GM12872 (cell line): ENCODE measurements around the gene SORCS2.

Experiments
- TF ChIP-seq, protein P1 (sequence below): IDR thresholded peaks from 3 replicates; pipeline ENCODE4 v1.5.1; 2011; ENCODE audit warnings: low read depth, mild to moderate bottlenecking, low read length, moderate library complexity; ENCODE audit not compliant: insufficient read depth

The SORCS2 gene

DNA sequence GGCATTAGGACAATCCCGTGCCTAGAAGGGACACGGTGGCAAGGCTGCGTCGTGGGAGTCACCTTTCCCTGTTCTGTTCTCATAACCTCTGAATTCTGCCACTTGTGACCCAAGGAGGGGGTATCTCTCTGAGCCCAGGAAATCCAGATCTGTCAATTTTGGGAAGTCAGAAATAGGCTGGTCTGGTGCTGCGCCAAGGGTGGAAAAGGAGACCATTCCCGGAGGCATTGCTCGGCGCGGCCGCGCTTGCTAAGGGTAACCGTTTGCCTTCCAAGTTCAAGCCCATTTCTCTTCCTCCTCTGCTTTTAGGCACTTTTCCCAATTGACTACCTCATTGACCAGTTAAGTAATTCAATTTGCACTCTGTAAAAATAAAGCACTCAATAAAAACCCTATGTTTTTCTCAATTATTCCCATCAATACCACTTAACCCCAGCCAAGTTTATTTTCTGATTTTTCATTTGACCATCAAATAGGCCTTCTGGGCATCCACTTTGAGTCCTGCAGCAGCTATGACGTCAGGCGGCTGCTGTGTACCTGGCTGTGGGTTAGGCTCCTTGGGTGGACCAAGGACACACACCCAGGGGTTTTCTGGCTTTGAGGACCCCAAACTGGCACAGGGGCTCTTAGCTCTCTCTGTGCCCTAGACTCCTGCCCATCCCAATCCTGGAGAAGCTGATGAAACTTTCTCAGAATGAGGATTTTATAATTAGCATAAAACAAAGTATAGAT is 12.5 kb downstream of the SORCS2 start:
- TF ChIP-seq, protein P1, sequence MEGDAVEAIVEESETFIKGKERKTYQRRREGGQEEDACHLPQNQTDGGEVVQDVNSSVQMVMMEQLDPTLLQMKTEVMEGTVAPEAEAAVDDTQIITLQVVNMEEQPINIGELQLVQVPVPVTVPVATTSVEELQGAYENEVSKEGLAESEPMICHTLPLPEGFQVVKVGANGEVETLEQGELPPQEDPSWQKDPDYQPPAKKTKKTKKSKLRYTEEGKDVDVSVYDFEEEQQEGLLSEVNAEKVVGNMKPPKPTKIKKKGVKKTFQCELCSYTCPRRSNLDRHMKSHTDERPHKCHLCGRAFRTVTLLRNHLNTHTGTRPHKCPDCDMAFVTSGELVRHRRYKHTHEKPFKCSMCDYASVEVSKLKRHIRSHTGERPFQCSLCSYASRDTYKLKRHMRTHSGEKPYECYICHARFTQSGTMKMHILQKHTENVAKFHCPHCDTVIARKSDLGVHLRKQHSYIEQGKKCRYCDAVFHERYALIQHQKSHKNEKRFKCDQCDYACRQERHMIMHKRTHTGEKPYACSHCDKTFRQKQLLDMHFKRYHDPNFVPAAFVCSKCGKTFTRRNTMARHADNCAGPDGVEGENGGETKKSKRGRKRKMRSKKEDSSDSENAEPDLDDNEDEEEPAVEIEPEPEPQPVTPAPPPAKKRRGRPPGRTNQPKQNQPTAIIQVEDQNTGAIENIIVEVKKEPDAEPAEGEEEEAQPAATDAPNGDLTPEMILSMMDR, result no peak

DNA sequence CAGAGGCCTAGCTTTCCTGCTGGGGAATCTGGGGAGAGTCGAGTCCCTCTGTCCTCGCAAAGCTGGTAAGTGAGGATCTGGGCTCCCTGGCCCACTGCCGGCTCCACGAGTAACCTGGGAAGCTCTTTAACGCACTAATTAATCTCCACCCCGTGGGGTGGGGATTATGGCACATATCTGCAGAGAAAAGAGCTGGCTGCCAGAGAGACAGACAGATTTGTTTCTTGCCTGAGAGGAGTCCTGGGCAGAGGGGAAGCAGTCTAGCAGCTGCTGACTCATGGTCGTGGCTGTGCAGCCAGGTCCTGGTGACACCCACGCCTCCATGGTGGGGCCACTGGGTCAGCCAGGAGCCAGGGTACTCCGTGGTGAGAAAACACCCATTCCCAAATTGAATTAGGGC is 14.0 kb downstream of the SORCS2 start:
- TF ChIP-seq, protein P1, result no peak

DNA sequence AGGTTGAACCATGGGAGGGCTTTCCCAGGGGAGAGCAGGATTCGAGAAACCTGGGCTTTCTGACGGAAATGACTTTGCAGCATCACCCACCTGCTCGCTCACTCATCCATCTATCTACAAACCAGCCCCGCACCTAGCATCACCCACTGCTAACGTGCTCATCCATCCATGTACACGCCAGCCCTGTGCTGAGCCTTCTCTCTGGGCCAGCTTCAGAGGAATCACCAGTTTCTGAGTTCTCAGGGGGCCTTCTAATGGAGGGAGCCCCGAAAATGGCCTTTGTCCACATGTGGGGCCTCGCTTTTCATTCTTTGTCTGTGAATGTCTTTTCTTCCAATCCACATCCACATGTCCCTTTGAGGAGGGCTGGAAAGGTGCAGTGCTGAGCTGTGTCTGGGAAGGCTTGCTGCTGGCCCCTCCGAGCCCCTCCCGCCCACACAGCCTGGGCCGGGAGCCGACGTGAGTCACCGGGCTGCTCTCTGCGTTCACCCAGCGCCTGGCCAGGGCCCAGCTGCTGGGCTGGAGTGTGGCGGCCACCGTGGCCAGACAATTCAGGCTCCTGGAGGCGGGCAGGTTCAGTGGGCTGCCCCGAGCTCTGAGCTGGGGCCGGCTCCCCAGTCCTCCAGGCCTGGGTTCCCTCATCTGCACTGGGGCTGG is 14.7 kb downstream of the SORCS2 start:
- TF ChIP-seq, protein P1, result no peak

DNA sequence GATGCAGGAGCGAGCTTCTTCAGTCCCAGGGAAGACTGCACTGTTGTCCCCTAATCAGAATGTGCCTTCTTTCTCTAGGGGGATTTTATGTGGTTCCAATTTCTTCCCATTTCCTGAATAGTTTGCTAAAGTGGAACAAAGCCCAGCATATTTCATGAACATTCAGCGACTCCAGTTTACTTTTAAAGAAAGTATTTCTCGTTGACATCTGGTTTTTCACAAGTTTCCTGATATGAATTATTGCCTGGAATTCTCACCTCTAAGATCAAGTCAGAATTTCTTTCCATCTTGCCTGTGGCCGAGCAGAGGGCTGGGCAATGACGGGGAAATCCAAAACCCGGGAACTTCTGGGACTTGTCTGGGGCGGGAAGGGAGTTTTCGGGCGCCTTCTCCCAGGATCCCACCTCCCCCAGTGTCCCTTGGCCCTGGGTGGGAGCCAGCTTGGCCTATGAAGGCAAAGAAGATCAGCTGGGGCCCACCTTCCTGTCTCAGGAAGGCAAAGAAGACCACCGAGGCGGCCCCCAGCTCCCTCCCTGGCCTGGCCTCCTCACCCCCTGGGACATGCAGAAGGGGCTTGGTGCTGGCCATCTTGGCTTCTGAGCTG is 15.4 kb downstream of the SORCS2 start:
- TF ChIP-seq, protein P1, result no peak

DNA sequence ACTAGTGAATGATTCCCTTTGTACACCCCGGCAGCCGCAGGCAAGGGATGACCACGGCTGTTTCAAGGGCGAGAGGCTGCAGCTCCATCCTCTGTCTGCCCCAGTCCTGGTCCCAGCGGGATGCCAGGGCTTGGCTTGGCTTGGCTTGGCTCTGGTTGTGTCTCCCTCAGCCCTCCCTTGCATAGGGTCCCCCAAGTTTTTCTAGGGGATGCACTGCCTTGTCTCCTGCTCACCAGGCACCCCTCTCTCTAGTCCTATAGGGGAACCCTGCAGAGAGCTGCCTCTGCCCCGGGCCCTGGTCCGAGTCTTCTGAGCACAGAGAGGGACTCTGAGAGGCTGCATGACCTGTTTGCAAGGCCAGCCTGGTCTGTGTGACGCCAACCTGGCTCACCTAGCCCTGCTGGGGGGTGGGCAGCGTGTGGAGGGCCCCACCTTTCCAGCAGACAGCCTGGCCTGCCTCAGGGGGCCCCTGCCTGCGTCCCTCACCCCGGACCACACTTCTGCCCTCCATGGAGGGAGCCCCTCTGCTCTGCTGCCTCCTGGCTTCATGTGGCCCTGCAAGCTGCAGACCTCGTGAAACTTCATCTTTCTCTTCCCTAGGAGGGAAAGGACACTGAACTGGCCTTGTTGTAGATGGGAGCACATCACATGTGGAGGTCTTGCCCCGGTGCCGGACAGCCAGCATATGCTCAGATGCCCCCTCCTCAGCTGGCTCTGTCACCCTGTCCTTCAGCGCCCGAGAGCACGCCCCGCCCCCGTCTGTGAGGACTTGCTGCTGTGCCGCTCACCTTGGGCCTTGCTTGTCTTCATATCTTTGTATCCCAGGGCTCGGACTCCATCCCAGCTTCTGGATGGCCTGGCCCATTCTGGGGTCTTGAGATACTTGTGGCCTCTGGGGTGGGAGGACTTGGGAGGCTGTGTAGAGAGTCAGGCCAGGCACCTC is 16.4 kb downstream of the SORCS2 start:
- TF ChIP-seq, protein P1, result no peak

DNA sequence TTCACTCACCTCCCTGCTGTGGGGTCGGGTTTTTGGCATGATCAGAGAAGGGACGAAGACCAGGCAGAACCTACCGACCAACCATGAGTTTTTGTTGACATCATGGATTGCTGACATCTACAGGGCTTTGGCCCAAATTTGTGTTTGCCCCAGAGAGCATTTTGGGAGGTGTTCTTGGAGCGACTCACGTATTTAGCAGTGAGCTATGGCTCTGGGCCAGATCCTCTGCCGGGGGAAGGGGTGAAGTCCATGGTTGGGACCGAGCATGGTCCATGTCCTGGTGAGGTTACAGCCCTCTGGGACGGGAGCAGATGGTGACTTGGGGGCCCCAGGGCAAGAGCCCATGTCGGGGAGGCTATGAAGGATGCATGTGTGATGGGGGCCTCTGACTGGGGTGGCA is 17.4 kb downstream of the SORCS2 start:
- TF ChIP-seq, protein P1, result no peak

DNA sequence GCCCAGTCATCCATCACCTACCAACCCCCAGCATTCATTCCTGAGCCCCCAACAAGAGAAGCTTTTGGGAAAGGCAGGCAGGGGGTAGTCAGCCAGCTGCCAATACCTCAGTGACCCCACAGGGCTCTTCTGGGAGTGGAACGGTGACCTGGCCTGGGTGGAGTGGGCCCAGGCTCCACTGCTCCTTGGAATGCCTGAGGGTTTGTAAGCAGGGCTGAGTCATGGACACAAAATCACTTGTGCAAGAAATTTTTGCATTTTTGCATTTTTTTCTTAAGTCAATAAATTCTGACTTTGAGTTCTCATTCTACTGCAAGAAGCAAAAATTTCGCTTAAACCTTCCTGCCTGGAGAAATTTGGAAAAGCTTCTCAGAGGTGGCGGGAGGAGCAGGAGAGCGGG is 18.5 kb downstream of the SORCS2 start:
- TF ChIP-seq, protein P1, result no peak
